ENCODE data around the gene NGF. TPM values are rescaled to one million over a fixed set of nuclear protein-coding genes. Genes with fewer than 3 reads are reported as not detected.

Gene NGF
- total and polyA plus RNA-seq, 2 of the 8 experiments (the other 6 are each of a cell fraction or from before 2014, with no cell fraction given) = 1.6 TPM; not detected in 1

GRCh38 chr1:115293006-115293405 is 45.0 kb downstream of the NGF start:
- POLR2A ChIA-PET (ENCODE audit: partially characterized antibody) = interaction anchor here (0.7 kb wide), 1 partner anchor 41 kb away, joined by 4 read pairs; no protein-coding TSS in a partner anchor
- H4K20me1 ChIP-seq (replicated peaks in 1 of 2; ENCODE audit: control insufficient read depth in 1 of 2, insufficient read depth in 2 of 2, low read length in 2 of 2) = no peaks in the 10 kb centered on the region
- CTCF ChIA-PET (ENCODE audit: partially characterized antibody) = interaction anchor here (0.5 to 3.1 kb wide), 4 partner anchors 10 to 252 kb away, joined by 3 to 10 read pairs (median 5); no protein-coding TSS in a partner anchor
- H4K5ac ChIP-seq (ENCODE audit: insufficient read length, low read depth, low read length) = no peak overlapping the region
- no peaks in the 10 kb centered on the region for H3K79me2 ChIP-seq (ENCODE audit: control insufficient read depth in 1 of 2, insufficient read depth in 2 of 2, low read length in 2 of 2)
- WGBS, 2 experiments (ENCODE audit: extremely low coverage in 1 of 2, insufficient coverage in 1 of 2, insufficient read length in 1 of 2, insufficient replicate concordance in 2 of 2, low coverage in 1 of 2, low lambda C conversion rate in 2 of 2, missing lambda C conversion rate in 1 of 2) = 89% methylated on average over 5 of the region's 5 CpGs; no CpG with 5 or more reads in 1 of the 2 experiments
- no peak overlapping the region for H4K91ac ChIP-seq (replicated peaks; ENCODE audit: insufficient read length, low read length)
- no peak overlapping the region for H3K18ac ChIP-seq (ENCODE audit: extremely low read depth, low read length)
- TF ChIP-seq RAD21 (IDR thresholded peaks at IDR 0.05 in 1 of 2, conservative IDR thresholded peaks at IDR 0.05 in 1 of 2; ENCODE audit: low read depth in 2 of 2, low read length in 2 of 2) (no peak), GABPA (IDR thresholded peaks at IDR 0.05; ENCODE audit: borderline replicate concordance, insufficient read depth, low read length) (no peak), NANOG (IDR thresholded peaks at IDR 0.05; ENCODE audit: insufficient read depth, low read depth, low read length, poor library complexity, severe bottlenecking) (no peak), KDM5A (IDR thresholded peaks at IDR 0.05; ENCODE audit: low read length) (no peak)
- TF ChIP-seq, protein P1, sequence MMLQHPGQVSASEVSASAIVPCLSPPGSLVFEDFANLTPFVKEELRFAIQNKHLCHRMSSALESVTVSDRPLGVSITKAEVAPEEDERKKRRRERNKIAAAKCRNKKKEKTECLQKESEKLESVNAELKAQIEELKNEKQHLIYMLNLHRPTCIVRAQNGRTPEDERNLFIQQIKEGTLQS (IDR thresholded peaks at IDR 0.05; ENCODE audit: insufficient read depth, low read depth, low read length) = no peak
- H2BK120ac ChIP-seq (replicated peaks; ENCODE audit: low read depth, low read length) = no peak overlapping the region
- no peaks in the 10 kb centered on the region for H3K79me1 ChIP-seq (ENCODE audit: low read depth, low read length)
- peaks cover 0 to 3% (median 1%) of the 10 kb centered on the region in 4 experiments; a peak in 2 of 7 replicates for H3K4me1 ChIP-seq (replicated peaks in 1 of 4; ENCODE audit: control insufficient read depth in 3 of 4, insufficient read depth in 4 of 4, low read length in 3 of 4)
- no peak overlapping the region for H2AFZ ChIP-seq (ENCODE audit: low read length)
- no peaks in the 10 kb centered on the region for H3K9me3 ChIP-seq (ENCODE audit: insufficient read depth in 2 of 2, low read depth in 1 of 2, low read length in 1 of 2)
- no peak overlapping the region for H3K14ac ChIP-seq (ENCODE audit: insufficient read length)
- no peak overlapping the region for H3K56ac ChIP-seq (replicated peaks; ENCODE audit: insufficient read length, low read depth, low read length)
- no peak for DNase-seq (ENCODE audit: low read depth in 1 of 2, low spot score in 2 of 2)
- FAIRE-seq = no peak
- no peak overlapping the region for H3K27ac ChIP-seq (ENCODE audit: low read depth, low read length)
- no peak overlapping the region for H3K4me3 ChIP-seq (ENCODE audit: extremely low read depth in 1 of 4, insufficient read depth in 2 of 4, low read depth in 3 of 4, low read length in 4 of 4)
- H3K4me2 ChIP-seq (ENCODE audit: insufficient read depth in 1 of 2, low read depth in 2 of 2, low read length in 2 of 2) = no peak overlapping the region
- H4K8ac ChIP-seq (ENCODE audit: extremely low read depth, insufficient read depth, low read length) = no peak overlapping the region
- H2BK20ac ChIP-seq (ENCODE audit: low read length) = no peak overlapping the region
- no peak overlapping the region for H2BK5ac ChIP-seq (ENCODE audit: low read depth, low read length)
- no peak overlapping the region for H2BK12ac ChIP-seq (ENCODE audit: low read depth, low read length)
- no peak overlapping the region for H3K4ac ChIP-seq (replicated peaks; ENCODE audit: insufficient read length, low read depth, low read length)
- H3K23ac ChIP-seq (ENCODE audit: insufficient read length) = no peak overlapping the region
- no peak overlapping the region for H2BK15ac ChIP-seq (ENCODE audit: low read length)
- H3K27me3 ChIP-seq (replicated peaks in 1 of 4; ENCODE audit: control insufficient read depth in 3 of 4, extremely low read depth in 1 of 4, insufficient read depth in 3 of 4, low read length in 3 of 4) = no peaks in the 10 kb centered on the region
- H3K9ac ChIP-seq (replicated peaks in 1 of 4; ENCODE audit: extremely low read depth in 1 of 4, low read depth in 3 of 4, low read length in 3 of 4) = no peak overlapping the region
- H2AK5ac ChIP-seq (ENCODE audit: low read depth, low read length) = no peak overlapping the region
- H3K23me2 ChIP-seq (ENCODE audit: low read depth, low read length) = no peaks in the 10 kb centered on the region
- no peaks in the 10 kb centered on the region for H3K36me3 ChIP-seq (ENCODE audit: control insufficient read depth in 2 of 4, insufficient read depth in 4 of 4, low read length in 3 of 4)

Data from H1 (cell line).